OCI-M2 (cell line): Measurements from ENCODE around the gene PPP2R2B.

Experiments used
- DNase-seq: peaks from one replicate; lab custom pipeline; 2025; ENCODE audit not compliant: unreplicated experiment; lab: John Stamatoyannopoulos, UW

PPP2R2B gene

GRCh38 chr5:146704949-146705665, 173.4 kb downstream of the PPP2R2B start:
- no peak for DNase-seq

DNA sequence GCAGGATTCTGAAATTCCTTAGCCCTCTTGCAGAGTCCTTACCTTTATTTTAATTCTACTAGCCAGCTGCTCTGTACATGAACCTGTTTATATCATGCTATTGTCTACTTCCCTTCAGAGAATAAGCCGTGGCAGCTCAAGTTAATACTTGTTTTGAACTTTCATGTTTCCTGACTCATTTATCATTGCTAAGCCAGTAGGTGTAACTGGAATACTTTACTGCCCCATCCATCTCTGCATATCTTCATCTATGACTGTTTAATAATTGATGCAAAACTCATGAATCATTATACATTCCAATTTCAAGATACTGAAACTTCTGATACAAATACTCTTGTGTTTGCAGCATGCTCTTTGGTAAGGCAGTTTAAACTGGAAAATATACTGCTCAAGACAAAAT, 174.7 kb downstream of the PPP2R2B start:
- DNase-seq: no peak

GRCh38 chr5:146703499-146703898, 175.1 kb downstream of the PPP2R2B start:
- no peak for DNase-seq

DNA sequence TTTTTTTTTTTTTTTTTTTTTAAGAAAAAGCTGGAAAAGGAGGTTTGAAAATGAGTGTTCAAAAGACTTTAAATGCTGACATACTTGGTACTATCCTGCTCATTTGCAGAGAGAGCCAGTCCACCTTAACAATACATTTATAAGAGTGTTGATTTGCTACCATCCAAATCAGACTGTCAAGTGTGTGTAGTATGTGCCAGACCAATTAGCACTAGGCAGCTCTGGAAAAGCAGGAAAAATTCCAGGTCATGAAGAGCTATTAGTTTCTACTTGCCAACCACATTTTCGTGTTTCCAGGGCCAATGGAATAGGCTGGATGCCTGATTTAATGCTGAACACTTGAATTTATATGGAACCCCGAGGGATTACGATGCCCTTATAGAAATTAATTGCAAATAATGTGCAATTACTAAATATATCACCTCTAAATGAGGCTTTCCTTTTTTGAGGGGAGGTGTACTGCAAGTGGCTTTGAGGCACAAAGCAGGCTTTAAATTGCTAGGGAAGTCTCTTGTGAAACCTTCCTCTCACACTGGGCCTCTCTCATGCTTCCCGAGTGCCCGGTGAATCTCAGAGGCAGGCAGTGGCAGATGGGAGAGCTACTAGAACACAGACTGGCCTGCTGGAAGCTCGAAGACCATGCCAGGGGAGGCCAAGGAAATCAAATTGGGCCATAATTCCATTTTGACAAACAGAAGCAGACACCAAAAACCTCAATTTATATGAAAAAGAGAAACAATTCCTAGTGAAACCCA, 178.7 kb downstream of the PPP2R2B start:
- DNase-seq: no peak

- DNase-seq: no peak
Measured at GRCh38 chr5:146699138-146699537, 179.4 kb downstream of the PPP2R2B start.

DNA sequence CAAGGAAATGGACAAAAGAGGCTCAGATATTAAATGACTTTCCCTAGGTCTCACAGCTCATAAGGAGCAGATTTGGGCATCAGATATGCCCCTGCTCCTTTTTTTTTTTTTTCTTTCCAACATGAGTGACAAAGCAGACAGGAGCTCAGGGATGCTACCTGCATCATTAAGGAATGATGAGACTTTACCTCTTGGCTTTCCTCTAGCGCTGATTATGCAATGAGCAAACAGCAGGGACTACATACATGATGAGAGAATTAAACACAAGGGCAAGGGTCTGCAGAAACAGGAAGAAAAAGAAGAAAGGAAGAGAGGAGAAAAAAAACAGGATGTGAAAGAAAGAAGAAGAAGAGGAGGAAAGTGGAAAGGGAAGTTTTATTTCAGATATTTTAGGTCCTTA, 179.9 kb downstream of the PPP2R2B start:
- no peak for DNase-seq

DNA sequence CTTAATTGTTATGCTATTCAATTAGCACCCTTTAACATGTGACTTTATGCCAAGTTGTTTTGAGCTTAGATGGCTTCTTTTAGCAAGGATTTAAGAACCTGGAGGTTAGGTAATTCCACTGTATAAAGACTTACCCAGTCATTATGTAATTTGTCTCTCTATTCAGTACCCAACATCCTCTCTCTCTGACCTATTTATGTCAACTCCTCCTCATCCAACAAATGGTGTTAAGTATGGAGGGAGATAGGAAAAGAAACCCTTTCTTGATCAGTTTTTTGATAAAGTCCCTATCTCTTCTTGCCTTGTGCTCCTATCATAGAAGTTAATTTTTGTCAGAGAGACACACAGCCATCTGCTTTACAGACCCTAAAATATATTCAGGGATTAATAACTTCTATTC, 181.3 kb downstream of the PPP2R2B start:
- DNase-seq: no peak

DNA sequence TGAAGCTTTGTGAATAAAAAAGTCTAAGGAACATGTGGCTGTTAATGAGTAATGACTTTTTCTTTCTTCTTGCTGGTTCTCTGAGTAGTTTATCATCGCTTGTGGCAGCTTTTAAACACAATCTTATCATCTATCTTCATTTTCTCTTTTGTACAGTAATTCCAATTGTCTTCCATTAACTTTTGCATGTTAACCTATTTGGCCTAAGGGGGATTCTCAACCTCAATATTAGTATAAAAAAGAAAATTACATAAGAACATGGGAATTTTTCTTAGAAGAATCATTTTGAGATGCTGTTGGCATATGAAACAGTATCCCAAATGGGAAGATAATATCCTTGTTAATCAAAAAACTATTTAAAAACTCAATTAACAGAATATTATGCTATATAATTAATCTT, 182.9 kb downstream of the PPP2R2B start:
- no peak for DNase-seq

- no peak for DNase-seq
Measured at GRCh38 chr5:146690880-146691355, 187.6 kb downstream of the PPP2R2B start.

DNA sequence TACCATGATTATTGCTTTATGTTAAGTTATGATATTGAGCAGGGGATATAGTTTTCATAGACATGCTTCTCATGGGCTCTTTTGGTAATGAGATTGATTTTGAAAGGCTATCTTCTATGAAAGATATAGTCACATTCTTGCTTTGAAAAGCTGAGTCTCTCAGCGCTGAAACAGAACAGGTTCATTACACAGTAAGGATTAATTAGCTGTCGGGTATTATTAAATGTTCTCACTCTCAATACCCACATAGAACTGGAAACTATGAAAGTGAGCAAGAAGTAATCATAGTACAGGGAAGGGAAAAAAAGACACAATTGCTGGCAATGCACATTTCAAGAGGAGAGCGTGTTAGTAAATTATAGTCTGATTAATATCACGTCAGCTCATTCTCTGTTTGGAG, 190.9 kb downstream of the PPP2R2B start:
- no peak for DNase-seq

DNA sequence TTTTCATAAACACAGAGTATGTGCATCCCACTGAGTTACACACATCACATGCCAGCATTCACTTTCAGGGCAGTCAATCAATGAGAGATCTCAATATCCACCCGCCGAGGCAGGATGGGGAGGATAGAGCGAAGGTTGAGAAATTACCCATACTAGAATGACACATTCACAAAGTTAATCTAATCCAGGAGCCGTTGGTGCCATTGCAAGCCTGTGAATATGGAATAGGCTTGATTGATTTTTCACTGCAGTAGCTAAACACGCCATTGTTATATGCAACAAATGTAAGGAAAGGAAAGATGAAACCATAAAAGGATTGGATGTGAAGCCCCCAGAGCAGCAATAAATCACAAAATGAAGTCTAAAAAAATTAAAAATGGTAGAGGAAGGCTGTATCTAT, 194.7 kb downstream of the PPP2R2B start:
- no peak for DNase-seq

GRCh38 chr5:146682899-146683532, 195.5 kb downstream of the PPP2R2B start:
- no peak for DNase-seq

- no peak for DNase-seq
Measured at GRCh38 chr5:146681585-146682105, 196.9 kb downstream of the PPP2R2B start.

- no peak for DNase-seq
Measured at GRCh38 chr5:146680846-146681584, 197.5 kb downstream of the PPP2R2B start.

- DNase-seq: no peak
Measured at GRCh38 chr5:146675636-146676035, 202.9 kb downstream of the PPP2R2B start.

GRCh38 chr5:146672866-146673265, 205.7 kb downstream of the PPP2R2B start:
- no peak for DNase-seq

DNA sequence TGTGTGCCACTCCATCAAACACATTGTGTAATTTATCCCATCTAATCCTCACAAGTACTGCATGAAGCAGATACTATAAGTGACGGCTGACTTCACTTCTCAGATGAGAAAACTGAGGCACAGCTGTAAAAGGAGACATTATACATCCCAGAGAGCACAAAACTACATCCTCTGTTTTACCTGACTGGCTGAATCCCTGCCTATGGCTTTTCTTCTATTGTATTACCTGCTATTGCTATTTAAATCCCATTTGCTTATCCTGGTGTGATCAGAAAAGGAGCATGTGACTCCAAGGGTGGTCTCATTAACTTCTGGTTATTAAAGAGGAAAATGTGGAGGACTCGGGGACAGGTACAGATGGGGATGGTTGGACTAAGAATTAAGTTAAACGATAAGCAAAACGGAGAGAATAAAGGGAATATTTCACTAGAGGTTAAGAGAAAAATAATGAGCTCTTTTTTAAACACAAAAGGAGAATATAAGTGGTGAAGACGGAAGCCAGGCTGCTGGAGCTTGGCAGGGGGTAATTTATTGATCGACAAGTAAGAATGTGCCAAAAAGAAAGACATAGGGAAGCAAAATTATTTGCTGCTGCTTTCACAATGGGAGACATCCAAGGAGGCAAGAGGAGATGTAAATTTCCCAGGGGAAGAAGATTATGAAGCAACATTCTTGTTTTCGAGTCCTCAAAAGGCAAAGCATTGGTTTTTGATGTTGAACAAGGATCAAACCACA, 206.8 kb downstream of the PPP2R2B start:
- DNase-seq: no peak

GRCh38 chr5:146669656-146670055, 208.9 kb downstream of the PPP2R2B start:
- no peak for DNase-seq

DNA sequence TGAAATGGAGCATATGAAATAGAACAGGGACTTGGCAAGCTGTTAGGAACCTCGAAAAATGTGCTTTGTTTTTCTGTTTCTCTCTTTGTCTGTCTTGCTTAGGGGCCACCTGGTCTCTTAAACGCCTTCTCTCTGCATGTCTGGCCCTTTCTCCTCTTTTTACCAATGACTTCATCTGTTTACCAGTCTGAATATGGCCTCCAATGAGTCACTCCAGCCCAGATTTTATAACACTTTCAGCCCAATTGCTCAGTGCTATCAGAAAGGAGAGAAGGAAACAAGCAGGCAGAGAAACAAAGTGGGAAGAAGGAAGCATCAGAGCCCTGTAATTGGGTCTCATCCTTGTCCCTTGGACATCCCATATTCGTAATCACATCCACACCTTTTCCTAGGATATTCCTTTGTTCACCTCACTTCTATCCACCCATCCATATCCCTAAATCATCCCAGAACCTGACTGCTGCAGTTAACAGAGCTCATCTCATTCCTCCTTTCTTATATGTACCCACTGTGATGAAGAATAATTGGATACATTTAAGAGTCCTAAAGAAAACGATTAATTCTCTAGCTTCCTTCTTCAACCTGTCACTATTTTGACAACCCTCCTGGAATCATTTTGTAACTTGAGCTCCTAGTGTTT, 210.8 kb downstream of the PPP2R2B start:
- DNase-seq: no peak

- no peak for DNase-seq
Measured at GRCh38 chr5:146662229-146662628, 216.3 kb downstream of the PPP2R2B start.
